Prostate gland (tissue), 2 donors: Measurements from ENCODE around the gene TCF4. TPM values are rescaled to one million over a fixed set of nuclear protein-coding genes. Genes with fewer than 3 reads are reported as not detected.
A peak's percentile ranks its signal among the peaks of the same experiment; 100 is the strongest.

Source experiments
- DNase-seq: peaks from one replicate; pipeline ENCODE4 v3.0.0-alpha.2; 2019; ENCODE audit warnings: low spot score
- H3K27ac ChIP-seq, 2 donors: fragments of 200-600 bp; sonication (generic); 2 replicates each; pipeline ENCODE4 v1.5.1; 2017 to 2019
- H3K27me3 ChIP-seq: fragments of 200-600 bp; sonication (generic); replicated peaks from 2 replicates; pipeline ENCODE4 v1.5.1; 2019; ENCODE audit not compliant: insufficient read depth
- H3K36me3 ChIP-seq, 2 donors: fragments of 200-600 bp; sonication (generic); 1 replicate in 1 of 2; 2 replicates in 1 of 2; pipeline versions ENCODE4 v1.5.1 to v1.8.1; 2017 to 2019
- H3K4me1 ChIP-seq: fragments of 200-600 bp; sonication (generic); replicated peaks from 2 replicates; pipeline ENCODE4 v1.5.1; 2019
- H3K4me3 ChIP-seq, 2 donors: fragments of 200-600 bp; sonication (generic); 2 replicates each; pipeline ENCODE4 v1.5.1; 2017 to 2019
- H3K9me3 ChIP-seq: fragments of 200-600 bp; sonication (generic); 2 replicates; pipeline ENCODE4 v1.5.1; 2017
- CTCF ChIP-seq, 4 experiments: fragments of 200-600 bp in 2 of 4; fragments of 450-650 bp in 2 of 4; sonication (generic) in 2 of 4; IDR thresholded peaks; 1 replicate in 3 of 4; 2 replicates in 1 of 4; pipeline ENCODE4 v1.5.1; 2016 to 2019; ENCODE audit warnings: antibody characterized with exemption in 4 of 4, mild to moderate bottlenecking in 2 of 4, moderate library complexity in 2 of 4
- POLR2A ChIP-seq: fragments of 450-650 bp; IDR thresholded peaks from one replicate; pipeline ENCODE4 v1.6.1; 2016; ENCODE audit warnings: antibody characterized with exemption, mild to moderate bottlenecking
- POLR2AphosphoS5 ChIP-seq: sonication (generic); formaldehyde crosslinking; IDR thresholded peaks from one replicate; pipeline ENCODE4 v1.6.1; 2017; ENCODE audit warnings: antibody characterized with exemption
- whole genome bisulfite sequencing: methylation state at CpG from one replicate; pipeline ENCODE4 v1.1.5; 2018; 5-methylcytosine and 5-hydroxymethylcytosine counted together
- intact Hi-C: fragments of 100-400 bp; cut with DNase I; formaldehyde crosslinking; loops from one replicate; pipeline ENCODE4 v1.14.2; 2022
- total RNA-seq, 2 donors: library from RNA; depleted of rRNA; stranded (reverse); fragments of >200 nt; gene quantifications; one replicate each; pipeline ENCODE4 v1.1.0, GENCODE V29; 2016

The TCF4 gene
- total RNA-seq, 2 donors from 2014 or later: 29.8 to 87.2 TPM

GRCh38 chr18:55385770-55386169 lies 202.2 kb downstream of the TCF4 start:
- no peak for TF ChIP-seq POLR2A
- no peak for TF ChIP-seq POLR2AphosphoS5
- no peak for TF ChIP-seq CTCF (IDR thresholded peaks at IDR 0.05)
- WGBS: 91% methylated on average over 4 of the region's 4 CpGs
- Histone ChIP-seq H3K4me1 (no peaks in the 10 kb centered on the region), H3K9me3 (no peaks in the 10 kb centered on the region), H3K27me3 (no peaks in the 10 kb centered on the region), H3K27ac (no peak overlapping the region), H3K4me3 (no peak overlapping the region), H3K36me3 (no peaks in the 10 kb centered on the region)
- intact Hi-C loops: no loop called here
- DNase-seq: no peak

DNA sequence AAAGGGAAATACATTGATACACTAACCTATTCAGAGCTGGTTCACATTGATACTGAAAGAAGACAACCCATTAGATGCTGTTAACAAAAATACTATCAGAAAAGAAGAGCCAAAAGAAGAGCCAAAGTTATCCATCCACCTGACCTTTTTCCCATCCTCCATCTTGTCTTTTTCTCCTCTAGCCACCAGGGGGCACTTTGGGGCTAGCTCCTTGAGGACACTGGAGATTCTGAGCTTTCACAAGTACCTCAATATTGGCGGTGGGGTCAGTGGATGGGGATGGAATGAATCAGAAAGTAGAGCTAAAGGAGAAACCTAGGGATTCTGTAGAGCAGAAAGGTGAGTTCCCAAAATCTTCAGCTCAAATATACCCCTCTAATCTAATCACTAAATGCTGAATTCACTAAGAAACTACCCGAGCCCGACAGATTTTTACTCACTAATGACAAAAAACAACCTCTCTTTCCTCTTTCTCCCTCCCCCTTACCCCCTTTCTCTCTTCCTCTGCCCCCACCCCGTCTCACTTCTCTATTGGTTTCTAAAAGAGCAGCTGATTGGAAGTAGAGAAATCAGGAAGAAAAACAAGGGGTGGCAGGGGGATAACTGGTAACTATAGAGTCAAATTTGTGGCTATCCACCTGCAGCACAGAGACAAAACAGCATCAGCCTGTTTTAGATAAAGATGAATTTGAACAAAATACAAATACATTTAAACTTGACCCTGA lies 203.3 kb downstream of the TCF4 start:
- intact Hi-C loops: no loop called here
- H3K4me1 ChIP-seq: no peaks in the 10 kb centered on the region
- no peak overlapping the region for H3K4me3 ChIP-seq
- H3K36me3 ChIP-seq: no peaks in the 10 kb centered on the region
- H3K27me3 ChIP-seq: no peaks in the 10 kb centered on the region
- DNase-seq: no peak
- no peak overlapping the region for H3K27ac ChIP-seq
- H3K9me3 ChIP-seq: no peaks in the 10 kb centered on the region
- WGBS: 82% methylated on average over 4 of the region's 4 CpGs
- TF ChIP-seq POLR2AphosphoS5: no peak
- no peak for TF ChIP-seq POLR2A
- peak in 2 of 4 experiments; percentile 34 to 45 for TF ChIP-seq CTCF (IDR thresholded peaks at IDR 0.05)

DNA sequence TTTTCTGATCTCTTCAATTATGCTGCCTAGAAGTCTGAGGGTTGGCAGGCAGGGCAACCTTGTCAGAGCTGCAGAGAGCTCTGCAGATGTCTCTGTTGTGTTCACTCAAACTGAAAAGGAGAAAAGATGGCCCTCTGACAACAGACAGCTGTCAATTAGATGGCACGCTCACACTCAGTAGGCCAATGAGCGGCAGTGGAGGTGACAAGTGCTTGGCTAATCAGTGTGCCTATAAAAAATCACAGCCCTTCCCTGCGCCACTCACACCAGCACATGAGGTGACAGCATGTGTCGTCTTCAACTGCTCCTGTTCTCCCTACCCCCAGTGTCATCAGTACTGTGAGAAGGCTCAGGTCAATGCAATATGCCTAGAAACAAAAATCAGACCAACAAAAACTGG lies 203.9 kb downstream of the TCF4 start:
- no peak for DNase-seq
- Histone ChIP-seq H3K4me3 (no peak overlapping the region), H3K27ac (no peak overlapping the region), H3K36me3 (no peaks in the 10 kb centered on the region), H3K4me1 (no peaks in the 10 kb centered on the region), H3K9me3 (no peaks in the 10 kb centered on the region), H3K27me3 (no peaks in the 10 kb centered on the region)
- WGBS: 97% methylated on average over 4 of the region's 4 CpGs
- TF ChIP-seq CTCF (IDR thresholded peaks at IDR 0.05): no peak
- TF ChIP-seq POLR2A: no peak
- no peak for TF ChIP-seq POLR2AphosphoS5
- intact Hi-C loops: no loop called here

DNA sequence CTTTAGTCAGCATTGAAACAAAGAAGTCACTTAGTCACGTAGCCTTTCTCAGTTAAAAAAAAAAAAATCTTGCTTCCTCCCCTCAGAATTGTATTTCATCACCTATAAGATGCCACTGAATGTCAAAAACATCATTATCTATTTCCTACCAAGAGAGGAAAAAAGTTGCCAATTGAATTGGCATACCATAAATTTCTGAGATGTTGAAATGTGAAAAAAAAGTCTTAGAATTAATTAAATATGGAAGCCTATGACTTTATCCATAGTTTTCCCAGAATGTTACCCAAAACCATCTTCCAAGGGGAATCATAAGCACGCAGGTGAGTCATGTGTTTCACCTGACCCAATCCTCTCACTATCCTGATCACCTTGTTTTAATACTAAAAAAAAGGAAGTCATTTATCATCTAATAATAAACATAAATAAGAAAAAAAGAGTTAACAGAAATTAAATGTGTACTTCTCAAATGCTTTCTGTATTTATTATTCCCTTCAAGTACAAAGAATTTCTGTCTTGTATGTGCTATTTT lies 205.7 kb downstream of the TCF4 start:
- no peaks in the 10 kb centered on the region for H3K9me3 ChIP-seq
- H3K4me3 ChIP-seq: no peak overlapping the region
- no peaks in the 10 kb centered on the region for H3K27me3 ChIP-seq
- TF ChIP-seq POLR2AphosphoS5 (no peak), POLR2A (no peak), CTCF (IDR thresholded peaks at IDR 0.05) (no peak)
- H3K4me1 ChIP-seq: no peaks in the 10 kb centered on the region
- WGBS: 90% methylated on average over 2 of the region's 2 CpGs
- H3K27ac ChIP-seq: no peak overlapping the region
- no peak for DNase-seq
- intact Hi-C loops: no loop called here
- no peaks in the 10 kb centered on the region for H3K36me3 ChIP-seq

DNA sequence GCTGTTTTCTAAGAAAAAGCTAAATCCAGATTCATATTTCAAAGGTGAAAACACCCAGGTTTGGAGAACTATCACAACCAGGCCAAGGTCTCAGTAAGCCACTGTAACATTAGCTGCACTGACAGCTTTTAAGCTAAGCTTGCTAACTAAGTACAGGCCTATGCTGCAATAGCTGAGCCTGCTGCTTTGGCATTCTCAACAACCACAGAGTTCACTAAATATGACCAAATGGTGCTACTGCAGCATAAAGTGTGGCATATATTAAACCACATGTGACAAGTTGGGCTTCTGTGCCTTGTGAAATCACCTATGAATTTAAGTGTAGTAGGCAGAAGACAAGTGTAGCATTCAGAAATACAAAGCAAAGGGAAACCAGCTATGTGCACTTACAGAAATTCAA lies 206.7 kb downstream of the TCF4 start:
- intact Hi-C loops: no loop called here
- no peaks in the 10 kb centered on the region for H3K27me3 ChIP-seq
- DNase-seq: no peak
- no peak overlapping the region for H3K27ac ChIP-seq
- H3K36me3 ChIP-seq: no peaks in the 10 kb centered on the region
- H3K9me3 ChIP-seq: no peaks in the 10 kb centered on the region
- no peak for TF ChIP-seq POLR2AphosphoS5
- no peak for TF ChIP-seq POLR2A
- no peak for TF ChIP-seq CTCF (IDR thresholded peaks at IDR 0.05)
- no peak overlapping the region for H3K4me3 ChIP-seq
- H3K4me1 ChIP-seq: no peaks in the 10 kb centered on the region
